GM19395 (cell line): Measurements from ENCODE around the gene PPIP5K2.

Experiments
- ATAC-seq: cut with Tn5 transposase; IDR thresholded peaks from one replicate; pipeline ENCODE4 v1.9.1; 2021; ENCODE audit warnings: mild to moderate bottlenecking, moderate library complexity; ENCODE audit not compliant: unreplicated experiment

Gene PPIP5K2

DNA sequence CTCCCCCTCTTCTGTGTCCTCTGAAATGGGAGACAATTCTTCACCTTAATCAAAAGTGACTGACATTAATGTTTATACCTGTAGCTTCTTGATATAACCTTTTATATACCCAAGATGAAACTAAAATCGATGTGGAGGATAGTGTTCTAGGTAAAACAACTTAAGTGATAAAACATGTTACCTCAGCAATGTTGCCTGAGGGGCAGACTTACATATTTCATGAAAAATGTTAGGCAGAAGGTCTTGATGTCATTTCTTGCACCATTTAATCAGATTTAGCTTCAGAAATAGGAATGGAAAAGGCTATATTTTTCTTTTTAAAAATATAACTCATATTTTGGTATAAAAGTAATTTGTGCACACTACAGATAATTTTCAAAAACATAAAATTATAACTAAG, 115.8 kb downstream of the PPIP5K2 start:
- no peak for ATAC-seq

DNA sequence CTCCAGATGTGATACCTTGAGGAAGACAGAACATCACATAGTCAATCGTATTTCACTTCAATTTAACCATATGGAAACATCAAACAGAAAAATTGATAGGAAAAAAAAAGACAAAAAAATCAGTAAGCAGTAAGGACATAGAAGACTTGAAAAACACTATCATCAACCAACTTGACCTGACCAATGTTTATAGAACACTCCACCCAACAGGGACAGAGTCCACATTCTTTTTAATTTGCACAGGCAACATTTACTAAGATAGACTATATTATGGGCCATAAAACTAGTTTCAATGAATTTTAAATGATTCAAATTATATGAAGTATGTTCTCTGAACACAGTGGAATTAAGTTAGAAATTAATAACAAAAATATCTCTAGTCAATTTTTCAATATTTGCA, 117.7 kb downstream of the PPIP5K2 start:
- ATAC-seq: no peak

GRCh38 chr5:103243665-103244064, 123.6 kb downstream of the PPIP5K2 start:
- ATAC-seq: no peak

DNA sequence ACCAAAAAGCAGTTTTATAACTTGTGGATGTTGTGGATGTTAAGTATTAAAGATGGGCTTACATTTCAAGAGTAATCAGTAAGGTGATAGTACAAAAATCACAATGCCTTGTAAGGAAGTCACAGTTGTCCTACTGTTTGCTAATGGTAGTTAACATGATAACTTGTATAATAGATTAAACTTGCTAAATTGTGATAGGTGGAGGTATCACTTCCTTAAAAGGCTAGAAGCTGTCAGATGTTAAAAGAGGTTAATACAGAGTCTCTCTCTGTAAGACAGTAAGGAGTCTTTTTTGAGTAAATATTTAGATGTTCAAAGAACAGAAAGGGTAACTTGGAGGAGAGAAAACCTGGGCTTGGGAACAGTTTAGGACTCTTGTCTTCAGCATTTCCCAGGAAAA, 124.3 kb downstream of the PPIP5K2 start:
- ATAC-seq: no peak

GRCh38 chr5:103245761-103246160, 125.7 kb downstream of the PPIP5K2 start:
- no peak for ATAC-seq

DNA sequence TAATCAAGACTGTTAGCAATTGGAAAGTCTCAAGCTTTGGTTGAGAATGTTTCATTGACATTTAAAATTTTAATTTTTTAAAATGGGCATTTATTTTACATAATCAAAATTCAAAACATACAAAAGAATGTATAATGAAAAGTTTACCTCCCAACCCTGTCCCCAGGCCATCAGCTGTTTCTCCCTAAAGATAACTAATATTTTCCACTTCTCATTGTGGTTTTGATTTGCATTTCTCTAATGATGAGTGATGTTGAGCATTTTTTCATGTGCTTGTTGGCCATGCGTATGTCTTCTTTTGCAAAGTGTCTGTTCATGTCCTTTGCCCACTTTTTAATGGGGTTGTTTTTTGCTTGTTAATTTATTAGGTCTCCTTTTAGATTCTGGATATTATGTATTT, 127.0 kb downstream of the PPIP5K2 start:
- ATAC-seq: peak; percentile 58

- ATAC-seq: no peak
These were observed 129.0 kb downstream of the PPIP5K2 start for GRCh38 chr5:103249068-103249467.

DNA sequence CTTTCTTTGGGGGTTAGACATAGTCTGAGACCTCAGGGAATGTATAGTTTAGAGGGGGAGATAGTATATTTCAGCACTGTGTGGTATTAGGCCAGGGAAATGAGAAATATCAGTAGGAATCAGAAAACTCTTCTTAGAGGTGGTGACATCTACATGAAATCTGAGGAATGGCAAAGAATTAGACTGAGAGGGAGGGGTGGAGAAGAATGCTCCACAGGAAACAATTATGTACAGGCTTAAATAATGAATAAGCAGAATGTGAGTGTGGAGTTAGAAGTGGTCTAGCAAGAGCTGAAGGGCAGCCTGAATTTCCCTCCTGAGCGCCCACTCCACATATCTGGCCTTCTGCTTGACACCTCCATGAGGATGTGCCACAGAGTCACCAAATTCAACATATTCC, 134.8 kb downstream of the PPIP5K2 start:
- no peak for ATAC-seq

GRCh38 chr5:103255691-103256090, 135.6 kb downstream of the PPIP5K2 start:
- ATAC-seq: no peak

- ATAC-seq: no peak
These were observed 136.1 kb downstream of the PPIP5K2 start for GRCh38 chr5:103256178-103256577.

GRCh38 chr5:103258368-103258956, 138.4 kb downstream of the PPIP5K2 start, which contains the start of gene MACIR:
Gene MACIR (plus strand): TSS chr5:103258763. CDS start chr5:103275920, 17,157 bp downstream.
- peak; percentile 72 for ATAC-seq

GRCh38 chr5:103258957-103259704, 139.0 kb downstream of the PPIP5K2 start:
- ATAC-seq: peak; percentile 49

DNA sequence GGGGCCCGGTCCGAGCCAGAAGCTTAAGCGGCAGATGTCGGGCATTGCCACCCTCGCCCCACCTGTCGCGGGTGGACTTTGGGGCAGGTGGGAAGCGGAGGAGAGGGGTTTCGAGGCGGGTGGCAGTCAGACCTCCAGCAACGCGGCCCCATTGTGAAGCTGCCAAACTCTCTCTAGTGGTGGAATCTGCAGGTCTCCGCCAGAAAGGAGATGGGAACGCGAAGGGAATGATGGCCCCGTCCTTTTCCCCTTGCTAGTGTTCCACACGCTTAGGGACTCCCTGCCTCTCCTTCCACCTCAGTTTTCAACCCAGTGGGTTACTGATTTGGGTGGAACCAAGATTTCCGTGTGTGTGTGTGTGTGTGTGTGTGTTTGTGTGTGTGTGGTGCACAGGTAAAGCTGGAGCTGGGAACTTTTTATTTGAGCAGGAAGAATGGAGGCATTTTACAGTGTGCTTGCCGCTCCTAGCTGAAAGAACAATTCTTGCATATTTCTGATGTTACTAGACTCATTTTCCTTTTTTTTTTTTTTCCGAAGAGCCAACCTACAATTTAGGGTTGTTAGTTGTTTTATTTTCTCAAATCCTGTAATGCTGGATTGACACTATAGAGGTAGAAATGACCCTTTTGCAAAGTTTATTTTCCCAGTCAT, 139.7 kb downstream of the PPIP5K2 start:
- ATAC-seq: no peak

DNA sequence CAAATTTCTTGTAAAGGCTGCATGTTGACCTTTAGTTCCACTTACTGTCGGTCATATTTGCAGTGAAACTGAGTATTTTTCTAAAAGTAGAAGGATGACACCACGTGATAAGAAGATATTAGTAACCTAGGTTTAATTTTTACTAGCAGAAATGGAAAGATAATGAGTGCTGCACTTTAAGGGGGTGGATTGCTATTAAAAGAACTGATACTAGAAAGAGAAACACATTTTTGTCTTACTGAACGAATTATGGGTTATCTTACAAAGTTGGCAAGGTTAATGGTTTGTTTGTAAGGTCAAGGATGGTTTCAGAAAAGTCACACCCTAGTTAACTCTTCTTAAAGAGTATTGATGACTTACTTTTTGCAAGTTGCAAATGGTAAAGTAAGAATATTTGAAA, 140.8 kb downstream of the PPIP5K2 start:
- ATAC-seq: peak; percentile 26
